HFFc6 (cell line): Measurements from ENCODE around the gene IL1RL2. TPM values are rescaled to one million over a fixed set of nuclear protein-coding genes. Genes with fewer than 3 reads are reported as not detected.
A peak's percentile ranks its signal among the peaks of the same experiment; 100 is the strongest.

Source experiments
- DNase-seq: peaks from one replicate; pipeline ENCODE4 v3.0.0-alpha.2; 2018
- H3K27ac Mint-ChIP-seq: 2 replicates; pipeline ENCODE4 v1.8.0; 2020; ENCODE audit warnings: mild to moderate bottlenecking, mixed read lengths
- H3K27me3 Mint-ChIP-seq: 2 replicates; pipeline ENCODE4 v1.8.0; 2021; ENCODE audit warnings: mild to moderate bottlenecking, moderate library complexity, mixed read lengths; ENCODE audit not compliant: insufficient read depth
- H3K36me3 Mint-ChIP-seq: 2 replicates; pipeline ENCODE4 v1.8.0; 2021; ENCODE audit warnings: low read depth, mixed read lengths
- H3K4me1 Mint-ChIP-seq: 2 replicates; pipeline ENCODE4 v1.8.0; 2020; ENCODE audit warnings: low read depth, mixed read lengths
- H3K4me3 Mint-ChIP-seq: 2 replicates; pipeline ENCODE4 v1.8.0; 2020; ENCODE audit warnings: mild to moderate bottlenecking, moderate library complexity, mixed read lengths
- H3K9me3 Mint-ChIP-seq: 2 replicates; pipeline ENCODE4 v1.8.0; 2020; ENCODE audit warnings: mild to moderate bottlenecking, mixed read lengths
- long read RNA-seq: library from polyadenylated mRNA; unstranded; transcript quantifications from one replicate; pipeline ENCODE4 v2.0.0, GENCODE V29; 2019
- total RNA-seq, 6 experiments: library from RNA; stranded (reverse); fragmentation: NEBNext Ultra II Directional; extraction: Animal tissue kit (Norgen Biotek cat#: 25700); gene quantifications; 2 replicates in 1 of 6; 3 replicates in 5 of 6; pipeline ENCODE4 v1.2.3, GENCODE V29; 2021
- TF ChIP-seq, protein P1 (sequence below): fragments of 200-600 bp; sonication (generic); IDR thresholded peaks from 2 replicates; pipeline ENCODE4 v1.5.0; 2021; ENCODE audit warnings: antibody characterized with exemption, mild to moderate bottlenecking

IL1RL2 gene
- not detected for total RNA-seq
- long read RNA-seq, partial matches to known transcripts: 1 of 1 reads
- long read RNA-seq, other reads (novel, unspliced or antisense): 0 of 1 reads

DNA sequence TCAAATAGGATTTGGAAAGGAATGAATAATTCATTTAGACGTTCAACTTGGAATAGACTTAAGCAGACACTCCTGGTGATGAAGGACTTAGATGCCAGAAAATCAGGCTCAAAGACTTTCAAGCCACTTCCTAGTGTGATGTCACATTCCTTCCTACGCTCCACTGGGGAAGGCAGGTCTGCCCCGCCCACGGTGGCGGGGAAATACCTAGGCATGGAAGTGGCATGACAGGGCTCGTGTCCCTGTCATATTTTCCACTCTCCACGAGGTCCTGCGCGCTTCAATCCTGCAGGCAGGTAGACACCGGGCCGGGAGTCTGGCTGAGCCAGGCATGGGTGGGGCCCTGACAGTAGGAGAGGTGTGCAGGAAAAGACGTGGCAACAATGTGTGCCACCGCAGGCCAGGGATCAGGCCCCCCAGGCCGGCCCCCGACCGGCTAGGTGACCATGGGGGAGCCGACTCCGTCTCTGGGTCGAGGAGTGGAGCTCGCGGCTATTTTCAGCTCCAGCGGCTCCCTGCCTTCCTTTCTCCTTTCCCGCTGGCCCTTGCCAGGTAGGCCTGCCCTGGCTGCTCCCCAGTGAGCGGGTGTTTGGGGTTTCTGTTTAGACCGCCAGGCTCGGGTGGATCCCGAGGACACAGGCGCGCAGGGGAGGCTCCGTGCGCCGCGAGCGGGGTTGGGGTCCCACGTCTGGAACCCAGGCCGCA lies at the start of gene IL1RL2:
TSS of gene IL1RL2 (plus strand) at position 233 of the 705 bp plus-strand sequence. CDS start 845 bp downstream, outside the sequence.
- no peaks in the 10 kb centered on the region for H3K9me3 Mint-ChIP-seq
- no peak for DNase-seq
- peaks cover 22% of the 10 kb centered on the region for H3K4me1 Mint-ChIP-seq
- peaks cover 8% of the 10 kb centered on the region; the same call in 1 of the 2 replicates for H3K27me3 Mint-ChIP-seq
- TF ChIP-seq, protein P1, sequence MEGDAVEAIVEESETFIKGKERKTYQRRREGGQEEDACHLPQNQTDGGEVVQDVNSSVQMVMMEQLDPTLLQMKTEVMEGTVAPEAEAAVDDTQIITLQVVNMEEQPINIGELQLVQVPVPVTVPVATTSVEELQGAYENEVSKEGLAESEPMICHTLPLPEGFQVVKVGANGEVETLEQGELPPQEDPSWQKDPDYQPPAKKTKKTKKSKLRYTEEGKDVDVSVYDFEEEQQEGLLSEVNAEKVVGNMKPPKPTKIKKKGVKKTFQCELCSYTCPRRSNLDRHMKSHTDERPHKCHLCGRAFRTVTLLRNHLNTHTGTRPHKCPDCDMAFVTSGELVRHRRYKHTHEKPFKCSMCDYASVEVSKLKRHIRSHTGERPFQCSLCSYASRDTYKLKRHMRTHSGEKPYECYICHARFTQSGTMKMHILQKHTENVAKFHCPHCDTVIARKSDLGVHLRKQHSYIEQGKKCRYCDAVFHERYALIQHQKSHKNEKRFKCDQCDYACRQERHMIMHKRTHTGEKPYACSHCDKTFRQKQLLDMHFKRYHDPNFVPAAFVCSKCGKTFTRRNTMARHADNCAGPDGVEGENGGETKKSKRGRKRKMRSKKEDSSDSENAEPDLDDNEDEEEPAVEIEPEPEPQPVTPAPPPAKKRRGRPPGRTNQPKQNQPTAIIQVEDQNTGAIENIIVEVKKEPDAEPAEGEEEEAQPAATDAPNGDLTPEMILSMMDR: no peak
- H3K27ac Mint-ChIP-seq: 0 out of 2 replicates have a peak within 1 kb of the TSS, but pooled peaks have one; percentile 13
- H3K4me3 Mint-ChIP-seq: peak within 1 kb of the TSS; percentile 68
- 0 out of 2 replicates have a peak, but pooled peaks cover 3% of the 10 kb centered on the region for H3K36me3 Mint-ChIP-seq

DNA sequence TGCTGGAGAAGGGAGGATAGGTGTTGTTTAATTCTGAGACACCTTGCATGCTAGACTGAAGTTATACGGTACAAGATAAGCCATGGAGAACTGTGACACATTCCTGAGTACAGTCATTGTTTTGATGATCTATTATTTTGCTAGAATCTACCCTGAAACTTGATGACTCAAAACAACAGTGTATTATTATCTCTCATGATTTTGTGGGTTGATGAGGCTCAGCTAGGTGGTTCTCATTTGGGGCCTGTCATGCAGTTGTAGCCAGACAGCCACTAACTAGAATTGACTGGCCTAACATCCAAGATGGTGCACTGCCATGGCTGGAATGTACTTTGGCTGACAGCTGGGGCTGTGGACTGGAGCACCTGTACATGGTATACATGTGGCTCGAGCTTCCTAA lies 49.7 kb upstream of the IL1RL2 start:
- H3K4me1 Mint-ChIP-seq: peaks cover 52% of the 10 kb centered on the region
- no peak for DNase-seq
- H3K36me3 Mint-ChIP-seq: no peaks in the 10 kb centered on the region
- no peak overlapping the region for H3K27ac Mint-ChIP-seq
- H3K9me3 Mint-ChIP-seq: no peaks in the 10 kb centered on the region
- H3K27me3 Mint-ChIP-seq: no peaks in the 10 kb centered on the region; the same call in none of the 2 replicates
- TF ChIP-seq, protein P1: no peak
- H3K4me3 Mint-ChIP-seq: no peak overlapping the region

DNA sequence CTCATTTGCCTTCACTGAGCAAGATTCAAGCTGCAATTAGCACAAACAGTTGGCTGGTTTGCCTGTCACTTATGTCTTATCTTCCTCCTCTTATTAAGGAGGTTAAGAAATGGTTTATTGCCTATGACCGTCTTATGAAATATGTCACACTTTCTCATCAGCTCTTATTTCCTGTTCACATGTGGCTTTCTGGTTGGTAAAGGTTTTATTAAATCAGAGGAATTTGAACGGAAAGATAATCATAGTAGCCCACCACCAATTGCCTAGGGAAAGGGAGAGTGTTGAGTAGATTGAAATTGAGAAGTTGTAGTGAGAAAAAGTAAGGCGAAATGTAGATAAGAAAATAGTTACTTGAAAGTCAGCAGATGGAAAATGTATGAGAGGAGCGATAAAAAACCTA lies 48.5 kb upstream of the IL1RL2 start:
- Mint-ChIP-seq H3K4me3 (no peak overlapping the region), H3K36me3 (0 out of 2 replicates have a peak, but pooled peaks cover 2% of the 10 kb centered on the region), H3K9me3 (peaks cover under 1% of the 10 kb centered on the region; the same call in 1 of the 2 replicates), H3K27me3 (peaks cover 2% of the 10 kb centered on the region), H3K27ac (no peak overlapping the region), H3K4me1 (peaks cover 60% of the 10 kb centered on the region)
- TF ChIP-seq, protein P1: no peak
- no peak for DNase-seq

DNA sequence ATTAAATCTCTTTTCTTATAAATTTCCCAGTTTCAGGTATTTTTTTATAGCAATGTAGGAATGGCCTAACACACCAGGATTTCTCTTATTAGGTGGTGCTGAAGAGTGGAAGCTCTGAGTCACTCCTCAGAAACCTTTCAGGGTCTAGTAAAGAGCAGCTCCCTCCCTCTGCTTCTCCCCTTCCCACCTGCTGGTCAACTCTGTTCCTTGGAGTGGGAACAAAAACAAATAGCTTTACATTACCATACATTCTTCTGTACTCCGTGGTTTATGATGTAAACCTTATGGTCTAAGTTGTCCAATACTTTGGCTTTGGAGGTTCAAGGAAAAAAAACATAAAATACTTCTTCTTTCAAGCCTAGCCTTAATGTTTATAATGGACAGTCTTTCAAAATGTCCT lies 47.0 kb upstream of the IL1RL2 start:
- Mint-ChIP-seq H3K27me3 (peaks cover 2% of the 10 kb centered on the region), H3K27ac (no peak overlapping the region), H3K9me3 (peaks cover 16% of the 10 kb centered on the region), H3K36me3 (peaks cover 18% of the 10 kb centered on the region), H3K4me1 (peaks cover 57% of the 10 kb centered on the region), H3K4me3 (no peak overlapping the region)
- DNase-seq: no peak
- TF ChIP-seq, protein P1: no peak

DNA sequence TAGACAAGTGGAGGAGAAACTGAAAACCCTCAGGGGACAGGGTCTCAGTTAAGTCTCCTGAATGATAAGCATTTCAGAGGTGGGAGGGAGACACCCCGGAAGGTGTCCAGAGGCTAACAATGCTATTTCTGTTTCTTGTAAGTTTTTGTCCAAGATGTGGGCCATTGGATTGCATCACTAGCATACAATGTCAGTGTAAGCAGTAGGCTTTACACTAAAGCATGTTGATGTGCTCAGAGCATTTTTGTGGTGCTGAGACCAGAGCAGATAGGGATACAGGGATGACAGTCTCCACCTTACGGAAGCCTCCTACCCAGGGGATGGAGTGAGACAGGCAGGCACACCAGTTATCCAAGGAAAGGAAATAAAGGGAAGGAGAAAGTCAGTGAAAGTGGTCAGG lies 46.4 kb upstream of the IL1RL2 start:
- TF ChIP-seq, protein P1: no peak
- H3K9me3 Mint-ChIP-seq: peaks cover 21% of the 10 kb centered on the region
- peak overlapping the region; percentile 84 for H3K27ac Mint-ChIP-seq
- H3K4me3 Mint-ChIP-seq: peak overlapping the region; percentile 52
- DNase-seq: no peak
- peaks cover 23% of the 10 kb centered on the region for H3K36me3 Mint-ChIP-seq
- H3K27me3 Mint-ChIP-seq: peaks cover 2% of the 10 kb centered on the region
- H3K4me1 Mint-ChIP-seq: peaks cover 55% of the 10 kb centered on the region
